SU-DHL-6 (cell line): ENCODE results near the gene GAS7.

Experiments used
- CTCF ChIP-seq: fragments of 200-600 bp; sonication (generic); IDR thresholded peaks from one replicate; pipeline ENCODE4 v1.5.1; 2017; ENCODE audit warnings: antibody characterized with exemption, mild to moderate bottlenecking, low read length, moderate library complexity; ENCODE audit not compliant: insufficient read depth, poor library complexity, severe bottlenecking
- EZH2phosphoT487 ChIP-seq: fragments of 200-600 bp; sonication (generic), shearing (Covaris generic); conservative IDR thresholded peaks from 2 replicates; pipeline ENCODE4 v1.6.1; 2018; ENCODE audit warnings: mild to moderate bottlenecking, antibody characterized with exemption, low read length, moderate library complexity, mixed read lengths

- TF ChIP-seq CTCF (no peak), EZH2phosphoT487 (no peak)
Observed at GRCh38 chr17:9929871-9930270, 268.5 kb downstream of the GAS7 start.
